Cardiac fibroblast (primary cell): ENCODE data around the gene CHN1.

Source experiments
- DNase-seq, 2 donors: peaks; one replicate each; pipeline versions ENCODE4 v3.0.0 to v3.0.0-alpha.2; 2010; ENCODE audit warnings: low read depth in 2 of 2
- H3K4me3 ChIP-seq, 2 donors: replicated peaks in 1 of 2; 1 replicate in 1 of 2; 2 replicates in 1 of 2; pipeline ENCODE4 v1.5.1; 2011; ENCODE audit warnings: low read depth in 2 of 2, low read length in 2 of 2, mild to moderate bottlenecking in 2 of 2, moderate library complexity in 1 of 2
- CTCF ChIP-seq: IDR thresholded peaks from one replicate; pipeline ENCODE4 v1.5.1; 2011; ENCODE audit warnings: low read depth, mild to moderate bottlenecking, low read length, inconsistent platforms

The CHN1 gene

DNA sequence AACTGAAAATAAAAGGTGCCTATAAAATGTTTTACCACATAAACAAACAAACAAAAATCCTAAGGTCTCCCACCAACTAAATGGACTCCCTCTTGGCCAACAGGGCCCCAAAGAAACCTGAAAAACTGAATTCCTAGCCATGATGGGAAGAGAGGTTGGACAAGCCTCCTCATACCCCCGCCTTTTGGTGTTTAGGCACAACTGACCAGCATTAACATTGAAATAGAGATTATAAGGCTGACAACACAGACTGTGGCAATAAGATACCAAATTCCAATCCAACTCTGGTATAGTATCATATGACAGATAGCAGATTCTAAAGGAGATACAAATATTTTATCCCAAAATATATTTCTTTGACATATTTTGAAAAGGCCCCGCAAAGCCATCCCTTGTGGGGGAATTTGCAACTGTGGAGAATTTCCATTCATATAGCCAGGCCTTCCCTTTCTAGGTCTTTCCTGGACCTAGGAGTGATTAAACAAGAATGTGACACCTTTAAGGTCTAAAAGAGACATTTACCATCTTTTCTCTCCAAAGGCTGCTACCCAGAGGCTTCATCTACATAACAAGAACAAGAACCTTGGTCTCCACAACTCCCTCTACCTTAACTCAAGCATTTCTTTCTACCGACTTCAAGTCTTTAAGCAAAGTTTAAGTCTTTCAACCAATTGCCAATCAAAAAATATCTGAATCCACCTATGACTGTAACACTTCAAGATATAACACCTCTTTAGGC, 80.0 kb downstream of the CHN1 start:
- no peak for TF ChIP-seq CTCF
- DNase-seq: no peak
- H3K4me3 ChIP-seq: no peak overlapping the region

GRCh38 chr2:174924061-174924693, 81.0 kb downstream of the CHN1 start:
- TF ChIP-seq CTCF: no peak
- DNase-seq: no peak
- no peak overlapping the region for H3K4me3 ChIP-seq

GRCh38 chr2:174919947-174920595, 85.1 kb downstream of the CHN1 start:
- no peak overlapping the region for H3K4me3 ChIP-seq
- no peak for TF ChIP-seq CTCF
- no peak for DNase-seq

GRCh38 chr2:174918886-174919526, 86.2 kb downstream of the CHN1 start:
- H3K4me3 ChIP-seq: no peak overlapping the region
- DNase-seq: no peak
- no peak for TF ChIP-seq CTCF

DNA sequence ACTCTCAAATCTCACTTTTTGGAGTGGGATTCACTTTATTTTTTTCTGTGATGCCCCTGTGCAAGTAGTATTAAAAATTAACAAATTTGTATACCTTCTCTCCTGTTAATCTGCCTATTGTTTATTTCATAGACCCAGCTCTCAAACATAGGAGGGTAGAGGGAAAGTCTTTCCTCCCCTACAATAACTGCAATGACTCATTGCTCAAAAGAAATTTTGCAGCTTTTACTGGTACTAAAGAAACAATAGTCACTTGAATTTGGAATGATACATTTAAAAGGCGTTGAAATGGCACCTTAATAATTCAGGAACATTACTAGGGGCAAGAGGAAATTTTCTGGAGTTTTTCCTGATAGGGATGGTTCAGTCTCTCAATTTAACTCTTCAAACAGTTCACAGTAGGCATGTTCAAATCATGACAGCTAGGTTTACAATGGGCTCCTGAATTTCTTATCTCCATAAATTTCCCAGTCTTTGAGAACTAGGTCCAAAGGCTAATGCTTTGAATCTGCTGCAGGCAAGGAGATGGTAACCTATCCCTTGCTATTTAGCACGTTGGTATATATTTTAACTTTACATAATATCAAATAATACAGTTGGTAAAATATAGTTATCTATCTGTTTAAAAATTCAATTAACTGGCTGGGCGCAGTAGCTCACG, 88.8 kb downstream of the CHN1 start:
- DNase-seq: no peak
- no peak for TF ChIP-seq CTCF
- H3K4me3 ChIP-seq: no peak overlapping the region
